Chondrocyte (in vitro differentiated cells): ENCODE results near the gene WDR4. TPM values are rescaled to one million over a fixed set of nuclear protein-coding genes. Genes with fewer than 3 reads are reported as not detected.

Experiments used
- DNase-seq: peaks from one replicate; pipeline ENCODE4 v3.0.0; 2021; ENCODE audit warnings: mixed read lengths, low spot score
- H3K27ac Mint-ChIP-seq: one replicate; pipeline ENCODE4 v1.8.0; 2021; ENCODE audit warnings: mild to moderate bottlenecking, moderate library complexity, mixed read lengths; ENCODE audit not compliant: unreplicated experiment
- H3K27me3 Mint-ChIP-seq: 2 replicates; pipeline ENCODE4 v1.8.0; 2021; ENCODE audit warnings: low read depth, mixed read lengths
- H3K36me3 Mint-ChIP-seq: 2 replicates; pipeline ENCODE4 v1.8.0; 2021; ENCODE audit warnings: low read depth, mixed read lengths
- H3K4me1 Mint-ChIP-seq: 2 replicates; pipeline ENCODE4 v1.8.0; 2021; ENCODE audit warnings: low read depth, mild to moderate bottlenecking, mixed read lengths
- H3K4me3 Mint-ChIP-seq: one replicate; pipeline ENCODE4 v1.8.0; 2021; ENCODE audit warnings: mild to moderate bottlenecking, moderate library complexity, mixed read lengths; ENCODE audit not compliant: unreplicated experiment
- H3K9me3 Mint-ChIP-seq: 2 replicates; pipeline ENCODE4 v1.8.0; 2021; ENCODE audit warnings: low read depth, mixed read lengths
- CTCF ChIP-seq: fragments of 200-600 bp; sonication (generic); IDR thresholded peaks from 2 replicates; pipeline ENCODE4 v1.5.0; 2021; ENCODE audit warnings: antibody characterized with exemption, mild to moderate bottlenecking, moderate library complexity
- total RNA-seq: library from RNA; stranded (reverse); gene quantifications from 3 replicates; pipeline ENCODE4 v1.2.1, GENCODE V29; 2021

The WDR4 gene
- total RNA-seq, 1 donor from 2014 or later, result 9.6 TPM

GRCh38 chr21:42873096-42873495, 6.2 kb downstream of the WDR4 start:
- DNase-seq, result no peak
- Mint-ChIP-seq H3K4me1 (peaks cover 2% of the 10 kb centered on the region), H3K27me3 (no peaks in the 10 kb centered on the region), H3K36me3 (peaks cover 24% of the 10 kb centered on the region), H3K4me3 (no peak overlapping the region), H3K9me3 (no peaks in the 10 kb centered on the region), H3K27ac (no peak overlapping the region)
- no peak for TF ChIP-seq CTCF

GRCh38 chr21:42868196-42868595, 11.1 kb downstream of the WDR4 start:
- Mint-ChIP-seq H3K27ac (no peak overlapping the region), H3K36me3 (peaks cover 18% of the 10 kb centered on the region)
- no peak for DNase-seq

GRCh38 chr21:42865776-42866160, 13.6 kb downstream of the WDR4 start:
- Mint-ChIP-seq H3K27me3 (no peaks in the 10 kb centered on the region), H3K4me1 (peaks cover 4% of the 10 kb centered on the region), H3K9me3 (no peaks in the 10 kb centered on the region), H3K4me3 (no peak overlapping the region), H3K27ac (no peak overlapping the region), H3K36me3 (peaks cover 15% of the 10 kb centered on the region)
- no peak for DNase-seq
- no peak for TF ChIP-seq CTCF

More at GRCh38 chr21:42868196-42868595, 11.1 kb downstream of the WDR4 start:
- no peak overlapping the region for H3K4me3 Mint-ChIP-seq
- H3K9me3 Mint-ChIP-seq, result no peaks in the 10 kb centered on the region
- TF ChIP-seq CTCF, result no peak
- no peaks in the 10 kb centered on the region for H3K27me3 Mint-ChIP-seq
- peaks cover 4% of the 10 kb centered on the region for H3K4me1 Mint-ChIP-seq

GRCh38 chr21:42864815-42865775, 14.2 kb downstream of the WDR4 start:
- H3K36me3 Mint-ChIP-seq, result peaks cover 15% of the 10 kb centered on the region
- H3K4me3 Mint-ChIP-seq, result no peak overlapping the region
- no peak for TF ChIP-seq CTCF
- H3K9me3 Mint-ChIP-seq, result no peaks in the 10 kb centered on the region
- no peak for DNase-seq
- H3K27me3 Mint-ChIP-seq, result no peaks in the 10 kb centered on the region
- no peak overlapping the region for H3K27ac Mint-ChIP-seq
- H3K4me1 Mint-ChIP-seq, result peaks cover 4% of the 10 kb centered on the region

GRCh38 chr21:42864286-42864685, 15.1 kb downstream of the WDR4 start:
- Mint-ChIP-seq H3K36me3 (peaks cover 13% of the 10 kb centered on the region), H3K27ac (no peak overlapping the region), H3K27me3 (no peaks in the 10 kb centered on the region)

More at GRCh38 chr21:42864286-42864685, 15.1 kb downstream of the WDR4 start:
- DNase-seq, result no peak
- Mint-ChIP-seq H3K4me3 (no peak overlapping the region), H3K4me1 (peaks cover 4% of the 10 kb centered on the region), H3K9me3 (no peaks in the 10 kb centered on the region)
- TF ChIP-seq CTCF, result peak; percentile 11
